ES-I3 (cell line): ENCODE results near the gene SERPINA1.
"Not testable (repeated sequence)": the region's sequence is repeated elsewhere in the genome, so short reads cannot be mapped to it uniquely, and the experiment has no call there.

Source experiments
- H3K36me3 ChIP-seq: 2 replicates; pipeline ENCODE4 v1.6.1; 2013; ENCODE audit warnings: mild to moderate bottlenecking, low read length, control low read depth, moderate library complexity; ENCODE audit not compliant: insufficient read depth
- H3K4me1 ChIP-seq: 2 replicates; pipeline ENCODE4 v1.6.1; 2013; ENCODE audit warnings: mild to moderate bottlenecking, control low read depth, low read length; ENCODE audit not compliant: insufficient read depth
- H3K9ac ChIP-seq: 2 replicates; pipeline ENCODE4 v1.6.1; 2013; ENCODE audit warnings: low read depth, mild to moderate bottlenecking, low read length, moderate library complexity
- H3K9me3 ChIP-seq: 2 replicates; pipeline ENCODE4 v1.6.1; 2013; ENCODE audit warnings: mild to moderate bottlenecking, low read length, moderate library complexity; ENCODE audit not compliant: control insufficient read depth, insufficient read depth

Gene SERPINA1

DNA sequence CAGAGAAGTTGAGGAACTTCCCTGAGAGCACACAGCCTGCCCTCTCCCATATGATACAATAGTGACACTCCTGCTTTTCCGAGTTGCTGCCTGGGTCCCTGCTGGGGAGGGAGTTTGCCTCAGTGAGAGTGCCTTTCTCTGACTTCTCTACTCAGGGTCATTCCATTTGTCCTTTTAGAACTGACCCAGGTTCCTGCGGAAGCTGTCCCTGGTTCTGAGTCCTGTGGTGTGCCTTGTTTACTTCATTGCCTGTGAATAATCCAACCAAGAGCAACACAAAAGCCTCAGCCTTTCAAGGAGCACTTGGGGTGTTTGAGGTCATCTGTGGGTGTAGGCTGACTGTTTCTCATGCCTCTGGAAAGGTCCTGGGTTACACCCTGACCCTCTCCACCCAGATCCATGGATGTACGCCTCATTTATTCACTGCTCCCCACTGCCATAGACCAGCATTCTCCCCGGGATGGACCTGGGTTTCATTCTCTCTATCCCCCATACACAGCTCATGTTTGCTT, 13.6 kb downstream of the SERPINA1 start:
- H3K36me3 ChIP-seq = no peaks in the 10 kb centered on the region
- H3K9me3 ChIP-seq = no peaks in the 10 kb centered on the region
- H3K4me1 ChIP-seq = no peaks in the 10 kb centered on the region
- no peak overlapping the region for H3K9ac ChIP-seq

DNA sequence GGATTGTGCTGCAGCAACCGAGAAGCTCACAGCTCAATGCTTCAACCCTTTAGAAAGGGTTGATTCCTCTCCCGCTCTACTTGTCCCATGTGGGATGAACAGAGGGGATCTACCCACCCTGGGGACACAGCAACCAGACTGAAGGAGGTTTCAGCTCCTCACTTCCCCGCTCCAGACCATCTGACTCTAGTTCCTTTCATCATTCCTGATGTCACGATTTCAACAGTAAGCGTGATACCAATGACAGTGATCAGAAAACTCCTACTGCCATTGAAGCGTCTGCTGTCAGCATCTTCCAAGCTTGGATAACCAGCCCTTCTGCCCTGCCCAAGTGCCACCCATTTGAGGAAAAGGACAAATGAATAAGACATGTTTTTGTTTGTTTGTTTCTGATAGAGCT, 14.3 kb downstream of the SERPINA1 start:
- H3K9ac ChIP-seq = no peak overlapping the region
- no peaks in the 10 kb centered on the region for H3K36me3 ChIP-seq
- no peaks in the 10 kb centered on the region for H3K4me1 ChIP-seq
- H3K9me3 ChIP-seq = no peaks in the 10 kb centered on the region

DNA sequence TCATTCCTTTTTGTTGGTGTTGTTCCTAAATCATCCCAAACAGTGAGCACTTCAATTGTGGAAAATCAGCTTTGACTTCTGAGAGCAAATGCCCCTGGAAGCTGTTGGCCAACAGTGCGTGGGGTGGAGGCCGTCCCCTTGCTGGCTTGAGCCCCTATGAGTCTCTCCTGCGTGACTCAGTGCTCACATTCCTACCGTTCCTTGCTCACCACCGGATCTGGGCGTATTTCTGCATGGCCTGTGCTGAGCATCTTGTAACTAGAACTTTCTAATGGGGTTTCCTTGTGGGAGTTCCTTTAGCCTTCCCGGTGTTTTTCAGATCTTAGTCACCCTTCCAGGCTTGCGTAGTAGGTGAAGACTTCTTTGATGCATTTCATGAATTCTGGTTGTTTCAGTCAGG, 14.7 kb downstream of the SERPINA1 start:
- Histone ChIP-seq H3K9me3 (no peaks in the 10 kb centered on the region), H3K36me3 (no peaks in the 10 kb centered on the region), H3K9ac (no peak overlapping the region), H3K4me1 (no peaks in the 10 kb centered on the region)

DNA sequence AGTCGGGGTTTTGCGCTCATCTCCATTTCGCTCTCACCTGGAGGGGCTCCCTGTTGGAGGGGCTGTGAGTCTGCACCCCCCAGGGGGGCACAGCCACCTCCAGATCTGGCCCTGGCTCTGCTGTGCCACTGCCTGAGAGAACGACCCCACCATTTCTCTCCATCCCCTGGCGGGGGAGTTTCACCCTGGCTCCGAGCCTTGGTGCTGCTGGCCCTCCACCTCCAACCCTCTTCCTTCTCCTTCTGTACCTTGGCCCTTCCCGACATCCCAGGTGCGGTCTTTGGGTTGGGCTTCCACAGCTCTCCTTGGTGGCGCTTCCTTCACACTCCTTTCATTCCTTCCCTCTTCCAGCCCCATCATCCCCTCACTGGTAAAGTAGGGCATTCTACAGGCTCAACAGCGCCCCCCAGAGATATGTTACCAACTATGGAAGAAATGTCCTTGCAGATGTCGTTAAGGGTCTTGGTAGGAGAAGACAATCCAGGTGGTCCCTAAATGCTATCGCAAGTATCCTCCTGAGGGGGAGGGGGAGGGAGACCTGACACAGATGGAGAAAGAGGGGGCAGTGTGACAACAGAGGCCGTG, 16.3 kb downstream of the SERPINA1 start:
- Histone ChIP-seq H3K9me3 (no peaks in the 10 kb centered on the region), H3K9ac (no peak overlapping the region), H3K36me3 (no peaks in the 10 kb centered on the region), H3K4me1 (no peaks in the 10 kb centered on the region)

GRCh38 chr14:94370524-94370910, 17.9 kb downstream of the SERPINA1 start:
- Histone ChIP-seq H3K4me1 (no peaks in the 10 kb centered on the region), H3K9ac (no peak overlapping the region), H3K9me3 (no peaks in the 10 kb centered on the region), H3K36me3 (no peaks in the 10 kb centered on the region)

- not testable (repeated sequence) for H3K36me3 ChIP-seq, H3K9me3 ChIP-seq, H3K9ac ChIP-seq, H3K4me1 ChIP-seq
Observed at GRCh38 chr14:94369766-94370523, 18.5 kb downstream of the SERPINA1 start.

DNA sequence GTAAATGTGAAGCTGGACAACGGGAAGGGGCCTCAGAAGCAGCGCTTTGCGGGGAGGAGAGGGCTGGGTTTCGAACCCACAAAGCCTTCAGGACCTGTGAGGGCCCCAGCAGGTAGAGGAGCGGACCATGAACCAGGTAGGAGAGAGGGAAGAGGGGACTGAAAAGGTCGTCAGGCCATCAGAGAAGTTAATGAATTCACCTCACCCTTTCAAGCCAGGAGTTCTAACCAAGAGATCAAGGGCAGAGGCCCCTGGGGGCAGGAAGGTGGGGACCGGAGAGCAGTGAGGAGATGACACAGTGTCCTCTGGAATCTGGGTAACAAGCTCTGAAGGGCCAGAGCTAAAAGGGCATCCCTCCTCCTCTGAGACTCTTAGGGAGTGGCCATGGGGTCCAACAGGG, 19.4 kb downstream of the SERPINA1 start:
- no peak overlapping the region for H3K9ac ChIP-seq
- no peaks in the 10 kb centered on the region for H3K9me3 ChIP-seq
- H3K4me1 ChIP-seq = no peaks in the 10 kb centered on the region
- H3K36me3 ChIP-seq = no peaks in the 10 kb centered on the region

- no peaks in the 10 kb centered on the region for H3K9me3 ChIP-seq
Observed at GRCh38 chr14:94368243-94368590, 20.2 kb downstream of the SERPINA1 start.

GRCh38 chr14:94367347-94368242, 20.8 kb downstream of the SERPINA1 start:
- no peak overlapping the region for H3K9ac ChIP-seq
- no peaks in the 10 kb centered on the region for H3K9me3 ChIP-seq
- no peaks in the 10 kb centered on the region for H3K36me3 ChIP-seq
- H3K4me1 ChIP-seq = no peaks in the 10 kb centered on the region

More at GRCh38 chr14:94368243-94368590, 20.2 kb downstream of the SERPINA1 start:
- Histone ChIP-seq H3K9ac (no peak overlapping the region), H3K36me3 (no peaks in the 10 kb centered on the region), H3K4me1 (no peaks in the 10 kb centered on the region)

DNA sequence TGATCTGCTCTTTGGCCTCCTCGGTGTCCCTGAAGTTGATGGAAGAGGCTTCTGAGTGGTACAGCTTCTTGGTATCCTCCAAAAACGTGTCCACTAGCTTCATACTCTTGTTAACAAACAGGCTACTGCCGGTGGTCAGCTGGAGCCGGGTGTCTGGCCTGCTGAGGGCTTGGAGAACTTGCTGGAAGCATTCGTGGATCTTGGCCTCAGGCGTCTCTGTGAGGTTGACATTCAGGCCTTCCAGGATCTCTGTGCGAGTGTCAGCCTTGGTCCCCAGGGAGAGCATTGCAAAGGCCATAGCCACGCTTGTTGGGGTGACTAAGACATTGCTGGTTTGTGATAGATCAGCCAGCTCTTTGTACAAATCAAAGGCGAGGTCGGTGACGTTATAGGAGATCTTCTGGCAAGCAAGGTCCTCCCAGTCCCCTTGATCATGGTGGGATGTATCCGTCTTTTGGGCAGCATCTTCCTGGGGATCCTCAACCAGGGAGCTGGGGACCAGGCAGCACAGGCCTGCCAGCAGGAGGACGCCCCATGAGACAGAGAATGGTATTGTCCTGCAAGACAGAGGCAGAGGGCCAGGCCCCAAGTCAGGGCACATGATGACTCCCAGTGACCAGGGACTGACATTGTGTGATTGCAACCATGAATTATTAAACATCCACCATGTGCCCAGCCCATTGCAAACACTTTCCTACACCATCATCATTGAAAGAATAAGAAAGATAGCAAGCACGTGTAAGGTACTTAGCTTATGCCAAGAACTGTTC, 22.1 kb downstream of the SERPINA1 start, which contains the start of gene SERPINA2:
Gene SERPINA2, minus strand, starts transcription at position 553 of the 770 bp plus-strand sequence.
- H3K4me1 ChIP-seq = no peaks in the 10 kb centered on the region
- no peak within 1 kb of the TSS for H3K9ac ChIP-seq

DNA sequence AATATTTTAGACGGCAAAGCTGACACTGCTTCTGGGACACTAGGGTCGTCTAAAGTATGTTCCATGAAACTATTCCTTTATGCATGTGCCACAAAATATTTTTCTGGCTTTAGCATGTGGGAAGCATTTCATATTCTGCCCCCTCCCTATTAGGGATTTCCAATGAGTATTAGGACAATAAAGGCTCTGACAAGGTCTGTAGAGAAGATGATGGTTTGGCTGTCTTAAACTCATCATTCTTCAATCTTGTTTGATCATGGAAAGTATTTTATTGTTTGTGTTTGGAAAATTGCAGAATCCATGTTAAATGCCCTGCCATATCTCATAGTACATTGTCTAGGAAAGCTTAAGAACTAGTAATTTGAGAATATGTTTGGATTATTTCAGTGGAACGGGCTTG, 22.8 kb downstream of the SERPINA1 start:
- Histone ChIP-seq H3K9me3 (no peaks in the 10 kb centered on the region), H3K9ac (no peak overlapping the region), H3K4me1 (no peaks in the 10 kb centered on the region), H3K36me3 (no peaks in the 10 kb centered on the region)

More for the DNA sequence above, 22.1 kb downstream of the SERPINA1 start, which contains the start of gene SERPINA2:
- no peaks in the 10 kb centered on the region for H3K36me3 ChIP-seq
- no peaks in the 10 kb centered on the region for H3K9me3 ChIP-seq

GRCh38 chr14:94364964-94365363, 23.4 kb downstream of the SERPINA1 start:
- Histone ChIP-seq H3K9me3 (no peaks in the 10 kb centered on the region), H3K9ac (no peak overlapping the region), H3K36me3 (no peaks in the 10 kb centered on the region), H3K4me1 (no peaks in the 10 kb centered on the region)

DNA sequence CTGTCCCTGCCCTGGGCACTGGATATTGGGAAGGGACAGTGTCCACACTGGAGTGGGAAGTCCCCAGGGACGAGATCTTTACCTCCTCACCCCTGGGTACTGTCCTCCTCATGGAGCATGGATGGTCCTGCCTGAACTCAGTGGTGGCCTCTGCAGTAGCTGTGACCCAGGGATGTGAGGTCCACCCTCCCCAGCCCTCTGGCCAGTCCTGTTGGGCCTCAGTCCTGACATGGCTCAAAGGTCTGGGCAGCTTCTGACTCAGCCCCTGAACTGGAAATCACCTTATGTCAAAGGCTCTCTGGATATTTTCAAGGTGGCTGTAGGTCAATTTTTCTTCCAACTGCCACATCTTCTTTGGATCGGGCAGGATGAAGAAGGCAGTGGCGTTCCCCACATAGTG, 24.4 kb downstream of the SERPINA1 start:
- H3K9ac ChIP-seq = no peak overlapping the region
- H3K36me3 ChIP-seq = no peaks in the 10 kb centered on the region
- no peaks in the 10 kb centered on the region for H3K4me1 ChIP-seq
- no peaks in the 10 kb centered on the region for H3K9me3 ChIP-seq

DNA sequence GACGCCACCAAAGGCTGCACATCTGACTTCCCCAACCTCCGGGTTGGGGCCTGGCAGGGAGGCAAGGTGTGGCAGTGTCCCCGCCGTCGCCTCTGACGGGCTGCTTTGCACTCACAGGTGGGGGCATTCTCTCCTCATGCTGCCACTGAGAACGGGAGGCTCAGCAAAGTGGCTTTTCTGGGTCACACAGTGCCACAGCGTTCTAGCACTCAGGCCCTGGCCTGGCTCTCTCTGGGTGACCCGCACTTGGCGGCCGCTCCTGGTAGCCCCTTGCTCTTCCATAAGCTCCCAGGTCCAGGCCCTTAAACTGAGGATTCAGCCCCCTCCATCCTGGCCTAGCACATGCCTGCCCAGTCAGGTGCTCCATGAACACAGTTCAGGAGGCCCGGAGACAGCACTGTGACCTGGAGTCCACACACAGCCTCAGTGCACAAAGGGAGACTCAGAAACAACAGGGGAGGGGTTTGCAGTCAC, 25.2 kb downstream of the SERPINA1 start:
- H3K4me1 ChIP-seq = no peaks in the 10 kb centered on the region
- no peaks in the 10 kb centered on the region for H3K36me3 ChIP-seq
- H3K9ac ChIP-seq = no peak overlapping the region
- no peaks in the 10 kb centered on the region for H3K9me3 ChIP-seq
